GM18868 (cell line): ENCODE results near the gene RBBP4.
"Not testable (repeated sequence)": the region's sequence is repeated elsewhere in the genome, so short reads cannot be mapped to it uniquely, and the experiment has no call there.

Experiments
- ATAC-seq: cut with Tn5 transposase; IDR thresholded peaks from one replicate; pipeline ENCODE4 v1.9.1; 2021; ENCODE audit warnings: mild to moderate bottlenecking, moderate library complexity; ENCODE audit not compliant: unreplicated experiment

Gene RBBP4

DNA sequence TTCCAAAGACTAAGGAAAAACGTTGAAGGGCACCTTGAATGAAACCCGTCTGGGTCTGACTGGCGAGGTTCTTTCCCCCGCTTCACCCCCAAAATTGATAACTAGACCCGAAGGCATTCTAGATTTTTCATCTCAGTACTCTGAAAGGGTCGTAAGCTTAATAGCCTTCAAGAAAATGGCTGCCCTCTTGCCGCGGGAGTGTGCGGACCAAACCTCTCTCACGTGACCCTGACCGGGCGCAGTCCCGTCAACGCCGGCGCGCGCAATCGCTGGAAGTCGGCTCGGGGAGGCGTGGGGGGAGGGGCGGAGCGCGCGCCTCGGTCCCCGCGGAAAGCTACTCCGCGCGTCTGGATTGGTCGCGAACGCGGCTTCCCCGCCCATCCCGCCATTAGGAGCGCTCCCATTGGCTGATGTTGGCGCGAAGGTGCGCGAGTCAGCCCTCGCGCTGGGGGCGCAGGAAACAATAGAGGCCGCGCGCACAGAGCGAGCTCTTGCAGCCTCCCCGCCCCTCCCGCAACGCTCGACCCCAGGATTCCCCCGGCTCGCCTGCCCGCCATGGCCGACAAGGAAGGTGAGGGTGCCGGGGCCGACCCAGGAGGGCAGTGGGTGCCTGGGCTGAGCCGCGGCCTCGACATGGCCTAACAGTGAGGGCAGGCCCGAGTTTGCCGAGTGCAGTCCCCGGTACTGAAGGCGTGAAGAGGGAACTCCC lies at the start of gene RBBP4:
RBBP4 (plus strand) TSS at position 457 of the 709 bp plus-strand sequence; CDS start at position 556, 99 bp downstream.
- peak; percentile 71 for ATAC-seq

DNA sequence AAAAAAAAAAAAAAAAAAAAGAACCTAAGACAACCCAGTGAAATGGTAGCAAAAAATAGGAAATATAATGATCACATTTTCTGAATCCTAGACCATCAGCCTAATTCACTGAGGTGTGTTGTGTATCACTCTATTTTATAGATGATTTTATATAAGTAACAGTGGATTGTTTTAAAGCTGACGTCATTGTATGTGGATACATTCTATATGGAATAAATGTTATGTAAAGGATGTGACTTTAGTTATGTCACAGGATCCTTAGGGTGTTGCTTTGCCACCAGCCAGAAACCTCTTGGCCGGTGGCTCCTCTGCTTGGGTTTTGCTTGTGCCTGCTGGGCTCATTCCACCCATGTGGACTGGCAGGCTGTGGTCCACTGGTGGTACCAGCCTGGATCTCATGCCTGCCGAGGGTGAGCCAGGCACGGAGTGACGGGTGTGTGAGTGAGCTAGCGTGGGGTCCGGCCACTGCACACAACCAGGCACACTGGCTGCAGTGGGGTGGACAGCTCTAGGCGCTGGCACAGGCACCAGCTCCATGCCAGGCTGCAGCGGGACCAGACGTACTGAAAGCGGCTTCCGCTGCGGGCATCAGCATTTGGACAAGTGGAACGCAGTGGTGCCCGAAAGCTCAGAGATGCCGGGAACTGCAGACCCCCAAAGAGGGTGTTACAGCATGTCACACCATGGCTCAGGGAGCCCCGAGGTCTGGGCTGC lies 45.1 kb upstream of the RBBP4 start:
- ATAC-seq, result no peak

DNA sequence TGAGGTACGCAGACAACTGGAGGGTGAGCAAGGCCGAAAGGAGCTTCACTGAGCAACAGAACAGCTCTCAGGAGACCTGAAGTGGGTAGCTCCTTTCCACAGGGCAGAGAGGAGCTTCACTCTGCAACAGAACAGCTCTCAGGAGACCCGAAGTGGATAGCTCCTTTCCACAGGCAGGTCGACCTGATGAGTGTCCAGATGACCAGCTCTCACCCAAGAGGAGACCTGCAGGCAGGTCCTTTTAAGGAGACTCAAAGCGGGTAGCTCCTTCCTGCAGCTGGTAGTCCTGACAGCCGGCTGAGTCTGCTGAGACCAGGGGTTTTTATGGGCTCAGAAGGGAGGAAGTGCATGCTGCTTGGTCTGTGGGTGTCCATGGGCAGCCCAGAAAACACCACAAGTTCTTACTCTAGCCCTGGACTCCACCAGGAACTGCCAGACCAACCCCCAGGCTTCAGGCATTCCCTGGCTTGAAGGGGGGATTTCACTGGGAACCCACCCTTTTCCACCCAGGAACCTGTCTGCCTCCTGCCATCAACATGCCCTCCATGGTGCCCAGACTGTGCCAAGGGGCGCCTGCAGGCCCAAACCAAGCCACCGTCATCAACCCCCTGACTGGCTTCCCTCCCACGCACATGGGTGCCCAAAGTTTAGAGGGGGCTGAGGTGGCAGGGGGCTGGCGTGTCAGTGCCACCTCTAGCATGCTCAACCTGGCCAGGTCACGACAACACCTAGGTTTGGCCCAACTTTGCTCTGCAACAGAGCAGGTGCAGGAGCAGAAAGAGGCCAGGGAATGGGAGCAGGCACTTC lies 44.2 kb upstream of the RBBP4 start:
- ATAC-seq, result no peak

DNA sequence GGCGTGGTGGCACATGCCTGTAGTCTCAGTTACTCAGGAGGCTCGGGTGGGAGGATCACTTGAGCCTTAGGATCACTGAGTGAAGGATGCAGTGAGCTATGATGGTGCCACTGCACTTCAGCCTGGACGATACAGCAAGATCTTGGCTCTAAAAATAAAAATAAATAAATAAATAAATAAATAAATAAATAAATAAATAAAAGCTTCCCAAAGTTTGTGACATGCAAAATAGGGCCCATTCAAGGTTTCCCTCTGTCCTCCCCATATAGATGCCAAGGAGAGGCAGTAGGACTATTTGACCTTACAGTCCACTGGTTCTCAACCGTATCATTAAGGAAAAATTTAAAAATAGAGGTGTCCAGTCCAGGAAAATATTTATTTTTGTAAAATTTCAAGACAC lies 41.8 kb upstream of the RBBP4 start:
- ATAC-seq, result no peak

DNA sequence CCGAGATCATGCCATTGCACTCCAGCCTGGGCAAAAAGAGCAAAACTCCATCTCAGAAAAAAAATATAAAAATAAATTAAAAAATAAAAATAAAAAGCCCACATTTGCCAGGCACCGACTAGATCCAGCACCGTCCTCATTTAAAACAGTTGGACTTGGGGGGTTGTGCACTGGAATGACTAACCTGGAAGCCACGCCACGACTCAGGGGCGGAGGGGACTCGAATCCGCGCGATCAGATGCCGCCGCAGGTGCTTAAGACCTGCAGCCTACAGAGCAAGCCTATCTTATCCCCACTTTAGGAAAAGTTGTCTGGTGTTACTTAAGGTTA lies 39.2 kb upstream of the RBBP4 start:
- ATAC-seq, result no peak

DNA sequence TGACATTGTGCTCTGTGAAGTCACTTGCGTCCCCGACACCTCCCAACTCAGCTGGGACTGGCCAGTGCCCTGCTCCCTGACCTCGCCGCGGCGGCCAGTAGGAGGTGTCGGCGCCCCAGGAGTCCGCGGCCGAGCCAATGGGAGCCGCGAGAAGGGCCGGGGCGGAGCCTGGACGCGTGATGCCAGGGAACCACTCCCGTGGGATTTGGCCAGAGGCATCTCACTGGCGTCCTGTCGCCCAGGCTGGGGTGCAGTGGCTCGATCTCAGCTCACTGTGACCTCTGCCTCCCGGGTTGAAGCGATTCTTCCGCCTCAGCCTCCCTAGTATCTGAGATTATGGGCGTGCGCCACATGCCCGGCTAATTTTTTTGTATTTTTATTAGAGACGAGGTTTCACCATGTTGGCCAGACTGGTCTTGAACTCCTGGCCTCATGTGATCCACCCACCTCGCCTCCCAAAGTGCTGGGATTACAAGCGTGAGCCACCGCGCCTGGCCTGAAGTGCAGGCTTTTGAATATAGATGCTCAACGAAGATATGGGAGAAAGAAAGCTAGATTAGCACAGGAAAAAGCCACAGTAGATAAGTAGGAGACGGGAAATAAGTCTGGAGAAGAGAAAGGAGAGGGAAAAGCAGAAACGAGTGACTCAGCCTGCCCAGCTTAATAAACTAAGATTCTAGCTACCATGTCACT lies 38.7 kb upstream of the RBBP4 start:
- ATAC-seq, result no peak

DNA sequence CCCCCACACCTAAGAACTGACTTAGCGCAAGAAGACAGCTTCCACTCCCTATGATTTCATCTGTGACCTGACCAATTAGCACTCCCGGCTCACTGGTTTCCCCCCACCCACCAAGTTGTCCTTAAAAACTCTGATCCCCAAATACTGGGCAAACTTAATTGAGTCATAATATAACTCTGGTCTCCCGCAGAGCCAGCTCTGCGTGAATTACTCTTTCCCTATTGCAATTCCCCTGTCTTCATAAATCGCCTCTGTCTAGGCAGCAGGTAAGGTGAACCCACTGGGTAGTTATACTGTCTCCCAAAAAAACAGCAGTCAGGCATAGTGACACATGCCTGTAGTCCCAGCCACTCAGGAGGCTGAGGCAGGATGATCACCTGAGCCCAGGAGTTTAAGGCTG lies 37.5 kb upstream of the RBBP4 start:
- ATAC-seq, result no peak

DNA sequence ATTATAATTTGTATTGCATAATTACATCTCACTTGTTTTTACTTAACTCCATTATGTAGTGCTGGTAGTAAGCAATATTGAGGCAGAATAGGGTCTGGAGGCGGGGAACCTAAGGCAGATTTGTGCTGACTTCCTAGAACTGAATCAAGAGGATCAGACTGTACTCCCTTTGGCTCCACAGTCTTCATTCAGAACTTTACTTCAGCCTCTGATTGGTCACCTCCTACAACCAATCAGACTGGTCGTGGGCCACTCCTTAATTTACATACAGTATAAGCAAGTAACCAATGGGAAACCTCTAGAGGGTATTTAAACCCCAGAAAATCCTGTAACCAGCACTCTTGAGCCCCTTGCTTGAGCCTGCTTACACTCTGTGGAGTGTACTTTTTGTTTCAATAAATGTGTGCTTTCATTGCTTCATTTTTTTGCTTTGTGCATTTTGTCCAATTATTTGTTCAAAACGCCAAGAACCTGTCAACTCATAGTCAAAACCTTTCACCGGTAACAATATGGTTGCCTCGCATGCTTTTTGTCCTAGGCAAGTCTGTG lies 32.3 kb upstream of the RBBP4 start:
- no peak for ATAC-seq

DNA sequence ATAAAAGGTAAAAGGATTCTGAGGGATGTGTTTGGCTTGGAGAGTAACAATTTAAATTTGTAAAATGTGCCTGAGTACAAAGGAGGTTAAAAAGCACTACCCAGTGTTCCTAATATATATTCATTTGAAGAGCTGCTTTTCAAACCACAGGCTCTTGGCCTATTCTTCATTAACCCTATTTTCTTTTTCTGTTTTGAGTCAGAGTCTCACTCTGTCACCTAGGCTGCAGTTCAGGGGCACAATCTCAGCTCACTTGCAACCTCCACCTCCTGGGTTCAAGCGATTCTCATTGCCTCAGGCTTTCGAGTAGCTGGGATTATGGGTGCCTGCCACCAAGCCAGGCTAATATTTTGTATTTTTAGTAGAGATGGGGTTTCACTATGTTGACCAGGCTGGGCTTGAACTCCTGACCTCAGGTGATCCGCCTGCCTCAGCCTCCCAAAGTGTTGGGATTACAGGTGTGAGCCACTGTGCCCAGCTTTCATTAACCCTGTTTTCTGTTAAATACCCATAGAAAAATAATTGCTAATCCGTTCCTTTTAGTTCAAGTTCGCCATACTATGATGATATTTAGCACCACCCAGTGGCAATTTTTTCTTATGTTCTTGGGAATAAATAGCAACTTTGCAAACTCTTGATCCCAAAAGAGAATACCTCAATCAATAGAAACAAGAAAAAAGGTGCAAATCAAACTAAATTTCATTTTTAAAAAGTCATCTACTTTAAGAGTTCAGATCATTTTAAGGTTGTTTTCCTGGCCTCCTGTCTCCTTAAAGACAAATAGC lies 31.1 kb upstream of the RBBP4 start:
- ATAC-seq, result no peak

DNA sequence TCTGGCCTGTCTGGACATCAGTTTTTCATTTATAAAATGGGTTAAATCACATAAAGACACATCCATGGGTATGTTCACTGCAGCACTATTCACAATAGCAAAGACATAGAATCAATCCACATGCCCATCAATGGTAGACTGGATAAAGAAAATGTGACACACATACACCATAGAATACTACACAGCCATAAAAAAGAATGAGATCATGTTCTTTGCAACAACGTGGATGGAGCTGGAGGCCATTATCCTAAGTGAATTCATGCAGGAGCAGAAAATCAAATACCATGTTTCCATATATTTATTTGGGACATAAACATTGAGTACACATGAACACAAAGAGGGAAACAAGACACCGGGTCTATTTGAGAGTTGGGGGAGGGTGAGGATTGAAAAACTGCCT lies 28.8 kb upstream of the RBBP4 start:
- ATAC-seq, result no peak

DNA sequence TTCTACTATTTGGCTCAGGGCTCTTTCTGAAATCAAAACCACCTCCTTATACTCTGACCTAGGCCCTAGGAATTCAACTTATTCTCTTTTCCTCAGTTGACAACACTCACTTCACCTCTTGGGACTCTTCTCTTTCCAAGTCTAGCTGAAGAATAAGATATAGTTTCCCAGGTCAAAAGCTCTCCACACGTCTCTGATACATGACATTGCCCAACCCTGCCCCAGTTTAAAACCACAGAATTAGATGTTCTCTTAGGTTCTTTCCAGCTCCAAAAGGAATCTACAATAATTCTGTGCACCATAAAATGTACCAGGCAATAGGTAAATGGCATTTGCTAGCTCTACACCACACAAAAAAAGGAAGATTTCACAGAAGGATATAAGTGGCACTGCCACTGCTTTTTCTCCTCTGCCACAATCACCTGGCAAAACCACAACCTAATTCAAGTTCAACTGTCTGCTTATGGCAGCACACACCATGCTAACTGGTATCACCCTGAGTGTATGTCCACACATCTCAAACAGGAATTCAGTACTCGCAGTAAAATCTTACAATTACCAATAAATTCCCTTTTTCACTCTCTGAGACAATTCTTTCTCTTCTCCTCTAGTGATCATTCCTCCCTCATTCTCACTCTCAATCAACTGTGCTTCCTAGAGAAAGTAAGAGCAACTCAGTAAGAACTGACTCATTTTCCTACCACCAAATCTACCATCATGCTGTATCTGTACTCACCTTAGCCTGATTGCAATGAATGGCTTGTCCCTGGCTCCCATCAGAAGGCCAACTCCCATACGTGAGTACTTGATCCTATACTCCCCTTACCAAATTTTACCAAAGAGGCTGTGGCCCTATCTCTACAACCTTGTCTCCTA lies 28.0 kb upstream of the RBBP4 start:
- ATAC-seq, result no peak

DNA sequence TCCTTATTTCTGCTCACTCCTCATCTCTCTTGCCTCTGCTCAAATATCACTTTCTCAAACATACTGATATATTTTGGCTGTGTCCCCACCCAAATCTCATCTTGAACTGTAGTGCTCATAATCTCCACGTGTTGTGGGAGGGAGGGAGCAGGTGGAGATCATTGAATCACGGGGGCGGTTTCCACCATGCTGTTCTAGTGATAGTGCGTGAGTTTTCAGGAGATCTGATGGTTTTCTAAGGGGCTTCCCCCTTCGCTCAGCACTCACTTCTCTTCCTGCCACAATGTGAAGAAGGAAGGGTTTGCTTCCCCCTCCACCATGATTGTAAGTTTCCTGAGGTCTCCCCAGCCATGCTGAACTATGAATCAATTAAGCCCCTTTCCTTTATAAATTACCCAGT lies 27.2 kb upstream of the RBBP4 start:
- ATAC-seq, result no peak

DNA sequence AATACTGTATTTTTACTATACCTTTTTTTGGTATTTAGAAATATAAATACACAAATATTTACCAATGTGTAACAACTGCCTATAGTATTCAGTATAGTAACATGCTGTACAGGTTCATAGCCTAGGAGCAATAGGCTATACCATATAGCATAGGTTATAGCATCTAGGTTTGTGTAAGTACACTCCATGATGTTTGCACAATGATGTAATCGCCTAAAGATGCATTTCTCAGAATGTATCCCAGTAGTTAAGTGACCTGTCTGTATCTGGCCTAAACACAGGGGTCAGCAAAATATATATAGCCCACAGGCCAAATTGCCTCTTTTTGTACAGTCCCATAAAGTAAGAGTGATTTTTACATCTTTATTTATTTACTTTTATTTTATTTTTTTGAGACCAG lies 24.8 kb upstream of the RBBP4 start:
- no peak for ATAC-seq

DNA sequence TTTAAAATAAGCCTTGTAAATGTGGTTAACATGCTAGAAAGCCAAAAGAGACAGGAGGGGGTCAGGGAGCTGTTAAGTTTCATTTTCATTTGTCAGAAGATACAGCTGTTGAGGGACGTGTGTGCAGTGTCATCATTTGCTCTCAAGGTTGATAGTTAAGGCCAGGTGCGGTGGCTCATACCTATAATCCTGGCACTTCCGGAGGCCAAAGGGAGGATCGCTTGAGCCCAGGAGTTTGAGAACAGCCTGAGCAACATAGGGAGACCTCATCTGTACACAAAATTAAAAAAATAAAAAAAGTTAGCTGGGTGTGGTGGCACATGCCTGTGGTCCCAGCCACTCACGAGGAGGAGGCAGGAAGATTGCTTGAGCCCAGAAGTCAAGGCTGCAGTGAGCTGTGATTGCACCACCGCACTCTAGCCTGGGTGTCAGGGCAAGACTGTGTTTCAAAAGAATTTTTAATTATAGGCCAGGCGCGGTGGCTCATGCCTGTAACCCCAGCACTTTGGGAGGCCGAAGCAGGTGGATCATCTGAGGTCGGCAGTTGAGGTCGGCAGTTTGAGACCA lies 23.3 kb upstream of the RBBP4 start:
- peak; percentile 47 for ATAC-seq

DNA sequence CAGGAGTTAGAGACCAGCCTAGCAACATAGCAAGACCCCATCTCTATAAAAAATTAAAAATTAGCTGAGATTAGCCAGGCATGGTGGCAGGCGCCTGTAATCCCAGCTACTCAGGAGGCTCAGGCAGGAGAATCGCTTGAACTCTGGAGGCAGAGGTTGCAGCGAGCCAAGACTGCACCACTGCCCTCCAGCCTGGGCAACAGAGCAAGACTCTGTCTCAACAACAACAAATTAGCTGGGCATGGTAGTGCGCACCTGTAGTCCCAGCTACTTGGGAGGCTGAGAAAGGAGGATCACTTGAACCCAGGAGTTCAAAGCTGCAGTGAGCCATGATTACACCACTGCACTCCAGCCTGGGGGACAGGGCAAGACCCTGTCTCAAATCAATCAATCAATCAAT lies 20.8 kb upstream of the RBBP4 start:
- ATAC-seq, result not testable (repeated sequence)

DNA sequence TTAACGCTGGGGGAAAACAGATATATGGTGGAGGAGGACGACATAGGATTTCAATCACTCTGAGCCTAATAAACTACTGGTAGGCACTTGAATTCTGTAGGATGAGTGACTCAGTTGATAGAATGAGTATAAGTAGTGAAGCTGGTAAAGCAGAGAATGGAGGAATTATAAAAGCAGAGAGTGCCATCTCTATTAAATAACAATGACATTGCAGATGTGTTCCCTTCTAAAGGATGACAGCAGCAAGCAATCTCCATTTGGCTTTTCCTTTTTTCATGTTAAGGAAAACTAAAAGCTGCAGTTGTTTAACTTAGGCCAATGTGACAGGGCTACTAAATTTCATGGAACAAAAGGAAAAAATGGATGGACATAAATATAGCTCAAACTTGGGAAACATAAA lies 18.2 kb upstream of the RBBP4 start:
- no peak for ATAC-seq

DNA sequence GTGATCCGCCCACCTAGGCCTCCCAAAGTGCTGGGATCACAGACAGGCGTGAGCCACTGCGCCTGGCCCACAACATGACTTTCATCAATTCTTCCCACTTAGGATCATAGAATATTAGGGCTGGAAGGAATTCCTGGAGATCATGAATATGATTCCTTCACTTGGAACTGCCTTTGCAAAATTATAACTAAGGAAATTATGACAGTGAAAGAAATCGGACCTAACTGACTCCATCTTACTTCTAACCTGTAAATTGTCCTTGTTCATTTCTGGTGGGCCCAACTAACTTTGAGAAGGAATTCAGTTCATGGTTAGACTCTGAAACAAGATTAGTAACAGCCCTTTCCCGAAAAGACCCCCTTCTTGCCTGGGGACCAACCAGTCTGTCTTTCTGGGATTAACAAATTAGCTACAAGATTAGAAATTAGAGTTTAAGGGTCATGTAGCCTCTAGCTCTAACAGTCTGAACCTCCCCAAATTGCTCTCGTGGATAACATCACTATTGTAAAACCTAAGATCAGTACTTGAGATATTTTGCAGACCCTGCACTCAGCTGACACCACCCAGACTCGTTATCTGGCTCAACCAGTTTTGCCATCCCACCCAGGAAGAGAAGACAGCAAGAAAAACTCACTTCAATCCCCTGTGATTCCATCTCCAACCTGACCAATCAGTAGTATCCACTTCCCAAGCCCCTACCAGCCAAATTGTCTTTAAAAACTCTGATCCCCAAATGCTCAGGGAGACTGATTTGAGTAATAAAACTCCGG lies 15.3 kb upstream of the RBBP4 start:
- ATAC-seq, result no peak

DNA sequence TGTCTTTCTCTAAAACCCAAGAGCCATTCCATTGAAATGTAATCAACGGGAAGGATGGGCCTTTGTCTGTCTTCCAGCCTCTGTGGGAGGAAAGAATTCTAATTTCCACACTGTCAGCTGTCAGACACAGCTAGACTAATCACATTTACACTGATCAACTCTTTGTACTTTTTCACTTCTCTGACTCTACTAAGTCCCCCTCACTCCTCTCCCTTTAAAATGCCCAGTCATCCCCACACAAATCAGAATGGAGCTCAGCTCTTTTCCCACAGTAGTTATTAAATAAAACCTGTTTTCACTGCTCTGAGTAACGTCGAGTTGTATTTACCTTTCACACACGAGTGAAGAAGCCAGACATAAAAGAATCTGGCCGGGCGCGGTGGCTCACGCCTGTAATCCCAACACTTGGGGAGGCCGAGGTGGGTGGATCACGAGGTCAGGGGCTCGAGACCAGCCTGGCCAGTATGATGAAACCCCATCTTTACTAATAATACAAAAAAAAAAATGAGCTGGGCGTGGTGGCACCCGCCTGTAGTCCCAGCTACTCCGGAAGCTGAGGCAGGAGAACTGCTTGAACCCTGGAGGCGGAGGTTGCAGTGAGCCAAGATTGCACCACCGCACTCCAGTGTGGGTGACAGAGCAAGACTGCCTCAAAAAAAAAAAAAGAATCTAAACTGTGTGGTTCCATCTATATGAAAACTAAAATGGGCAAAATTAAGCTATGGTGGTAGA lies 13.9 kb upstream of the RBBP4 start:
- no peak for ATAC-seq
